Lower lobe of right lung (tissue), 2 donors: Measurements from ENCODE around the gene ZNF765. TPM values are rescaled to one million over a fixed set of nuclear protein-coding genes. Genes with fewer than 3 reads are reported as not detected.
"Not testable (repeated sequence)": the region's sequence is repeated elsewhere in the genome, so short reads cannot be mapped to it uniquely, and the experiment has no call there.

Experiments used
- ATAC-seq, 2 donors: fragments of 200-7000 bp; cut with Tn5 transposase; one replicate each; pipeline ENCODE4 v1.9.1; 2020 to 2022; ENCODE audit warnings: mild to moderate bottlenecking in 2 of 2, moderate library complexity in 2 of 2
- DNase-seq: peaks from one replicate; pipeline ENCODE4 v3.0.0-alpha.2; 2020
- H3K27ac ChIP-seq: fragments of 200-600 bp; one replicate; pipeline ENCODE4 v1.8.0; 2022
- H3K27me3 ChIP-seq: fragments of 200-600 bp; one replicate; pipeline ENCODE4 v1.8.0; 2022; ENCODE audit warnings: low read depth
- H3K36me3 ChIP-seq: fragments of 200-600 bp; one replicate; pipeline ENCODE4 v1.8.0; 2022; ENCODE audit warnings: mild to moderate bottlenecking
- H3K4me1 ChIP-seq: fragments of 200-600 bp; one replicate; pipeline ENCODE4 v1.8.0; 2022
- H3K4me3 ChIP-seq: fragments of 200-600 bp; one replicate; pipeline ENCODE4 v1.8.0; 2022; ENCODE audit warnings: mild to moderate bottlenecking
- H3K9me3 ChIP-seq: fragments of 200-600 bp; one replicate; pipeline ENCODE4 v1.8.0; 2022
- intact Hi-C: fragments of 100-400 bp; cut with DNase I; formaldehyde crosslinking; loops from one replicate; pipeline ENCODE4 v1.11.0; 2022
- total RNA-seq: library from RNA; stranded (reverse); fragmentation: NEBNext Ultra II Directional; extraction: Animal tissue kit (Norgen Biotek cat#: 25700); gene quantifications from one replicate; pipeline ENCODE4 v1.2.1, GENCODE V29; 2021
- TF ChIP-seq, protein P1 (sequence below): fragments of 200-600 bp; IDR thresholded peaks from one replicate; pipeline ENCODE4 v1.8.0; 2022; ENCODE audit warnings: antibody characterized with exemption, mild to moderate bottlenecking
- donor health status: DM: no; HTN: yes; CAD: no; lungs with severe emphysema.

ZNF765 gene
- total RNA-seq, 1 donor from 2014 or later: 16.2 TPM

DNA sequence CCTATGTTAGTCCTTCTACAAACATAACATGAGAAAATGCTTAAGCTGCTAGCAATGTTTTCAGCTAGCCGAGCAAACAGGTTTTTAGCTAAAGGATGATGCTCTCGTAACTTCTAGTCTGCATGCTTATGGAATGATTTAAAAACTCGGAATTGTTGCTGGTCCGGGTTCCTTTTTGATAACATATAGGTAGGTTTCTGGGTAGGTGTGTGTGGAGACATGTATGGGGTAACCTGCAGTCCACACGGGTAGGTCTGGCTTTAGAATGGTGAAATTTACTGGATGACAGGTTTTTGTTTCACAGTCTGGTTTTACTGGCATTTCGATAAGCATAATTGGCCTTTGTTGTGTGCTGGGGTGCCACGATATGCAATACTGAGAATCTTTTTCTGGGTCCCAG is 77.0 kb downstream of the ZNF765 start:
- intact Hi-C loops: no loop called here
- TF ChIP-seq, protein P1, sequence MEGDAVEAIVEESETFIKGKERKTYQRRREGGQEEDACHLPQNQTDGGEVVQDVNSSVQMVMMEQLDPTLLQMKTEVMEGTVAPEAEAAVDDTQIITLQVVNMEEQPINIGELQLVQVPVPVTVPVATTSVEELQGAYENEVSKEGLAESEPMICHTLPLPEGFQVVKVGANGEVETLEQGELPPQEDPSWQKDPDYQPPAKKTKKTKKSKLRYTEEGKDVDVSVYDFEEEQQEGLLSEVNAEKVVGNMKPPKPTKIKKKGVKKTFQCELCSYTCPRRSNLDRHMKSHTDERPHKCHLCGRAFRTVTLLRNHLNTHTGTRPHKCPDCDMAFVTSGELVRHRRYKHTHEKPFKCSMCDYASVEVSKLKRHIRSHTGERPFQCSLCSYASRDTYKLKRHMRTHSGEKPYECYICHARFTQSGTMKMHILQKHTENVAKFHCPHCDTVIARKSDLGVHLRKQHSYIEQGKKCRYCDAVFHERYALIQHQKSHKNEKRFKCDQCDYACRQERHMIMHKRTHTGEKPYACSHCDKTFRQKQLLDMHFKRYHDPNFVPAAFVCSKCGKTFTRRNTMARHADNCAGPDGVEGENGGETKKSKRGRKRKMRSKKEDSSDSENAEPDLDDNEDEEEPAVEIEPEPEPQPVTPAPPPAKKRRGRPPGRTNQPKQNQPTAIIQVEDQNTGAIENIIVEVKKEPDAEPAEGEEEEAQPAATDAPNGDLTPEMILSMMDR: no peak
- Histone ChIP-seq H3K9me3 (peaks cover 10% of the 10 kb centered on the region), H3K27me3 (no peaks in the 10 kb centered on the region), H3K4me1 (peaks cover 7% of the 10 kb centered on the region), H3K4me3 (no peak overlapping the region), H3K27ac (no peak overlapping the region), H3K36me3 (no peaks in the 10 kb centered on the region)
- no peak for DNase-seq
- ATAC-seq: no peak

DNA sequence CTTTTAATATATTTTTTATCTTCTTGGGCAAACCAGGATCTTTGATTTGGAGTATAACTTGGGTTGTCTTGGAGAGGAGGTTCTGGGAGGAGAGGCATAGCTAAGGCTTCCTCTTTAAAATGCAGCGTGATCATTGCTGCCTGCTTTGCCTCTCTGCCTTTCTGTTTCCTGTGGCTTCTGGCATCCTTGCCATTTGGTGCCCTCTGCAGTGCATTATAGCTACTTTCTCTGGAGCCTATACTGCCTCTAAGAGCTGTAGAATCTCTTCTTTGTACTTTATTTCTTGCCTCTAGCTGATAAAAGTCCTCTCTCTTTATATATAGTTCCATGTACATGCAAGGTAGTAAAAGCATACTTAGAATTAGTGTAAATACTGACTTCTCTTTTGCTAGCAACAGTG is 79.9 kb downstream of the ZNF765 start:
- DNase-seq, H3K27ac ChIP-seq, H3K27me3 ChIP-seq, intact Hi-C loops, ATAC-seq, H3K36me3 ChIP-seq, H3K4me1 ChIP-seq, H3K4me3 ChIP-seq: not testable (repeated sequence)
- peaks cover 28% of the 10 kb centered on the region for H3K9me3 ChIP-seq

DNA sequence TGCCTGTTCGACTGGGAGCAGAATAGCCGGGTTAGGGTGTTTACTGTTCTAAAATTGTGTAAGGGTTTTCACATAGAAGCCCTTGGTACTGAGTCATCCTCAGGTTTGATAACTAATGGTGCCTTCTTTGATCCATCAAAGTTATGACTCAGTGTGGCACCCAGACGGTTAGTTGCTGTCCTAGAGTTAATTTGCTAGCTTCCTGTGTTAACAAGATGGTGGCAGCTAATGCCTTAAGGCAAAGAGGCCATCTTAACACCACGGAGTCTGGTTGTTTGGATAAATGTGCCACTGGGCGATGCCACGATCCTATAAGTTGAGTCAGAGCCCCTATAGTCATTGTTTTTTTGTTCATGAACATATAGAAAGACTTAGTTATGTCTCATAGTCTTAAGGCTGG is 80.5 kb downstream of the ZNF765 start:
- H3K4me1 ChIP-seq, H3K4me3 ChIP-seq, H3K27me3 ChIP-seq, intact Hi-C loops, H3K36me3 ChIP-seq, H3K27ac ChIP-seq, ATAC-seq, DNase-seq: not testable (repeated sequence)
- peaks cover 34% of the 10 kb centered on the region for H3K9me3 ChIP-seq

Other genes with a start within 250 kb of the ZNF765 start
- 13.1 TPM for gene ZNF347, start 236.1 kb upstream of the ZNF765 start, total RNA-seq
- gene ZNF665, start 201.8 kb upstream of the ZNF765 start, total RNA-seq: 4.5 TPM
- gene ZNF677, start 140.3 kb upstream of the ZNF765 start, total RNA-seq: 15.8 TPM
- not detected for gene VN1R2, start 136.9 kb upstream of the ZNF765 start, total RNA-seq
- not detected for gene VN1R4, start 127.4 kb upstream of the ZNF765 start, total RNA-seq
- 8.4 TPM for gene ZNF845, start 61.4 kb upstream of the ZNF765 start, total RNA-seq
- 12.8 TPM for gene ZNF525, start 29.4 kb upstream of the ZNF765 start, total RNA-seq
- gene ZNF761, start 36.8 kb downstream of the ZNF765 start, total RNA-seq: 14.7 TPM
- gene ZNF813, start 72.6 kb downstream of the ZNF765 start, total RNA-seq: 5.3 TPM
- 36.6 TPM for gene ZNF331, start 143.0 kb downstream of the ZNF765 start, total RNA-seq
- gene DPRX, start 236.8 kb downstream of the ZNF765 start, total RNA-seq: not detected